Spinal cord (tissue), 10 donors: ENCODE data around the gene C19orf38. TPM values are rescaled to one million over a fixed set of nuclear protein-coding genes. Genes with fewer than 3 reads are reported as not detected.
A peak's percentile ranks its signal among the peaks of the same experiment; 100 is the strongest.
"Not testable (repeated sequence)": the region's sequence is repeated elsewhere in the genome, so short reads cannot be mapped to it uniquely, and the experiment has no call there.

Experiments used
- DNase-seq, 6 donors: peaks; one replicate each; pipeline versions ENCODE4 v3.0.0 to v3.0.0-alpha.2; 2013 to 2015; ENCODE audit warnings: low spot score in 6 of 6, low read depth in 4 of 6
- H3K27ac ChIP-seq: one replicate; pipeline ENCODE4 v1.5.1; 2013; ENCODE audit warnings: low read depth, low read length, control low read depth
- H3K27me3 ChIP-seq: one replicate; pipeline ENCODE4 v1.6.1; 2013; ENCODE audit warnings: low read length; ENCODE audit not compliant: control insufficient read depth, insufficient read depth
- H3K36me3 ChIP-seq: one replicate; pipeline ENCODE4 v1.6.1; 2013; ENCODE audit warnings: low read length; ENCODE audit not compliant: control insufficient read depth, insufficient read depth
- H3K4me1 ChIP-seq: one replicate; pipeline ENCODE4 v1.6.1; 2013; ENCODE audit warnings: low read length; ENCODE audit not compliant: control insufficient read depth, insufficient read depth
- H3K4me3 ChIP-seq: one replicate; pipeline ENCODE4 v1.5.1; 2013; ENCODE audit warnings: low read depth, low read length, control low read depth
- H3K9me3 ChIP-seq: one replicate; pipeline ENCODE4 v1.6.1; 2013; ENCODE audit warnings: low read length; ENCODE audit not compliant: control insufficient read depth, insufficient read depth
- WGBS: methylation state at CpG from one replicate; pipeline ENCODE4 v1.1.5; 2013; ENCODE audit warnings: missing lambda C conversion rate; ENCODE audit not compliant: insufficient coverage; 5-methylcytosine and 5-hydroxymethylcytosine counted together
- polyA plus RNA-seq, 2 donors: library from polyadenylated mRNA; unstranded; fragments of 120-200 nt; gene quantifications; one replicate each; pipeline ENCODE4 v1.2.1, GENCODE V29; 2013; ENCODE audit not compliant: insufficient read length in 2 of 2
- total RNA-seq, 2 donors: library from RNA; depleted of rRNA in 1 of 2; stranded (reverse); fragments of 120-200 nt in 1 of 2; fragments of >200 nt in 1 of 2; gene quantifications; one replicate each; pipeline versions ENCODE4 v1.2.3 to v1.2.4, GENCODE V29; 2013 to 2014
- donor health status: healthy.

Gene C19orf38
- total and polyA plus RNA-seq, 4 donors, result 1.3 to 2.9 (median 2.2) TPM

GRCh38 chr19:10831987-10832938, 16.0 kb upstream of the C19orf38 start:
- H3K4me1 ChIP-seq, result peaks cover 24% of the 10 kb centered on the region
- no peaks in the 10 kb centered on the region for H3K9me3 ChIP-seq
- DNase-seq, result no peak
- H3K27me3 ChIP-seq, result no peaks in the 10 kb centered on the region
- H3K36me3 ChIP-seq, result peaks cover 75% of the 10 kb centered on the region
- no peak overlapping the region for H3K4me3 ChIP-seq
- 81% methylated on average over 26 of the region's 28 CpGs for WGBS
- H3K27ac ChIP-seq, result no peak overlapping the region

- no peak overlapping the region for H3K4me3 ChIP-seq
- peaks cover 24% of the 10 kb centered on the region for H3K4me1 ChIP-seq
- H3K27me3 ChIP-seq, result no peaks in the 10 kb centered on the region
- WGBS, result 84% methylated on average over 16 of the region's 20 CpGs
- H3K9me3 ChIP-seq, result no peaks in the 10 kb centered on the region
- peaks cover 69% of the 10 kb centered on the region for H3K36me3 ChIP-seq
- DNase-seq, result no peak
- H3K27ac ChIP-seq, result no peak overlapping the region
Observed at GRCh38 chr19:10832939-10833296, 15.3 kb upstream of the C19orf38 start.

GRCh38 chr19:10835089-10835753, 13.0 kb upstream of the C19orf38 start:
- DNase-seq, result no peak
- H3K27me3 ChIP-seq, result no peaks in the 10 kb centered on the region
- H3K9me3 ChIP-seq, result no peaks in the 10 kb centered on the region
- peaks cover 24% of the 10 kb centered on the region for H3K4me1 ChIP-seq
- peak overlapping the region; percentile 100 for H3K4me3 ChIP-seq
- peaks cover 50% of the 10 kb centered on the region for H3K36me3 ChIP-seq
- H3K27ac ChIP-seq, result peak overlapping the region; percentile 100
- 51% methylated on average over 32 of the region's 32 CpGs for WGBS

- DNase-seq, result peak; percentile 92 to 100 (median 99)
- H3K4me1 ChIP-seq, result peaks cover 24% of the 10 kb centered on the region
- WGBS, result under 1% methylated on average over 50 of the region's 50 CpGs
- peaks cover 43% of the 10 kb centered on the region for H3K36me3 ChIP-seq
- peak within 1 kb of the TSS; percentile 100 for H3K27ac ChIP-seq
- no peaks in the 10 kb centered on the region for H3K27me3 ChIP-seq
- H3K9me3 ChIP-seq, result no peaks in the 10 kb centered on the region
- H3K4me3 ChIP-seq, result peak within 1 kb of the TSS; percentile 100
Observed at GRCh38 chr19:10835754-10836478, 12.3 kb upstream of the C19orf38 start, which contains the start of gene TMED1. TSS of gene TMED1 (minus strand) at chr19:10836212. CDS start at chr19:10836191, 21 bp downstream.

GRCh38 chr19:10836479-10837330, 11.5 kb upstream of the C19orf38 start:
- peaks cover 35% of the 10 kb centered on the region for H3K36me3 ChIP-seq
- peak overlapping the region; percentile 100 for H3K27ac ChIP-seq
- H3K4me3 ChIP-seq, result peak overlapping the region; percentile 100
- no peaks in the 10 kb centered on the region for H3K27me3 ChIP-seq
- WGBS, result 34% methylated on average over 37 of the region's 38 CpGs
- H3K9me3 ChIP-seq, result no peaks in the 10 kb centered on the region
- peak in 2 of 6 donors; percentile 82 to 98 for DNase-seq
- H3K4me1 ChIP-seq, result peaks cover 24% of the 10 kb centered on the region

GRCh38 chr19:10837649-10838048, 10.6 kb upstream of the C19orf38 start:
- not testable (repeated sequence) for H3K9me3 ChIP-seq, DNase-seq, H3K4me3 ChIP-seq, H3K27me3 ChIP-seq, H3K27ac ChIP-seq
- peaks cover 26% of the 10 kb centered on the region for H3K36me3 ChIP-seq
- peaks cover 24% of the 10 kb centered on the region for H3K4me1 ChIP-seq
- WGBS, result 98% methylated on average over 6 of the region's 7 CpGs

- no peak for DNase-seq
- Histone ChIP-seq H3K36me3 (peaks cover 18% of the 10 kb centered on the region), H3K4me1 (peaks cover 24% of the 10 kb centered on the region), H3K27ac (no peak overlapping the region), H3K4me3 (no peak overlapping the region), H3K27me3 (no peaks in the 10 kb centered on the region), H3K9me3 (no peaks in the 10 kb centered on the region)
- WGBS, result 84% methylated on average over 9 of the region's 11 CpGs
Observed at GRCh38 chr19:10838377-10838776, 9.8 kb upstream of the C19orf38 start.

GRCh38 chr19:10839114-10840050, 8.8 kb upstream of the C19orf38 start:
- WGBS, result 82% methylated on average over 1 of the region's 10 CpGs
- peaks cover 9% of the 10 kb centered on the region for H3K36me3 ChIP-seq
- H3K4me1 ChIP-seq, result peaks cover 24% of the 10 kb centered on the region
- H3K27me3 ChIP-seq, result no peaks in the 10 kb centered on the region
- H3K4me3 ChIP-seq, result no peak overlapping the region
- DNase-seq, result no peak
- H3K9me3 ChIP-seq, result no peaks in the 10 kb centered on the region
- no peak overlapping the region for H3K27ac ChIP-seq
